22Rv1 (cell line): ENCODE data around the gene UNC5C.

ENCODE experiments used
- CTCF ChIP-seq: fragments of 450-650 bp; IDR thresholded peaks from 2 replicates; pipeline ENCODE4 v1.5.1; 2017; ENCODE audit warnings: mild to moderate bottlenecking
- ZFX ChIP-seq: fragments of 450-650 bp; IDR thresholded peaks from 2 replicates; pipeline ENCODE4 v1.6.1; 2017; ENCODE audit warnings: antibody characterized with exemption, borderline replicate concordance

- TF ChIP-seq CTCF (no peak), ZFX (no peak)
Measured at GRCh38 chr4:95402299-95402698, 146.5 kb downstream of the UNC5C start.
